IPS-18c (cell line): ENCODE measurements around the gene BRCA2.

ENCODE experiments used
- H3K4me3 ChIP-seq: 2 replicates; pipeline ENCODE4 v1.7.0; 2013; ENCODE audit warnings: low read depth, mild to moderate bottlenecking, low read length, moderate library complexity; ENCODE audit not compliant: insufficient read depth
- H3K9me3 ChIP-seq: one replicate; pipeline ENCODE4 v1.6.1; 2013; ENCODE audit warnings: mild to moderate bottlenecking, low read length, moderate library complexity; ENCODE audit not compliant: control insufficient read depth, insufficient read depth

BRCA2 gene

GRCh38 chr13:32315238-32316027 lies at the start of gene BRCA2, which contains the start of gene ZAR1L:
Gene BRCA2 (plus strand): TSS chr13:32315508. CDS start chr13:32316461, 953 bp downstream.
Gene ZAR1L (minus strand): TSS chr13:32315363. CDS start chr13:32311925, 3,438 bp downstream.
- H3K9me3 ChIP-seq, result peaks cover 2% of the 10 kb centered on the region
- H3K4me3 ChIP-seq, result peak within 1 kb of the TSS; percentile 65

GRCh38 chr13:32265726-32266125 lies 49.6 kb upstream of the BRCA2 start:
- no peaks in the 10 kb centered on the region for H3K9me3 ChIP-seq
- no peak overlapping the region for H3K4me3 ChIP-seq

- H3K9me3 ChIP-seq, result no peaks in the 10 kb centered on the region
- no peak overlapping the region for H3K4me3 ChIP-seq
Measured at GRCh38 chr13:32266130-32266529, 49.2 kb upstream of the BRCA2 start.

- H3K4me3 ChIP-seq, result no peak overlapping the region
- H3K9me3 ChIP-seq, result no peaks in the 10 kb centered on the region
Measured at GRCh38 chr13:32267836-32268439, 47.4 kb upstream of the BRCA2 start.

- no peaks in the 10 kb centered on the region for H3K9me3 ChIP-seq
- no peak overlapping the region for H3K4me3 ChIP-seq
Measured at GRCh38 chr13:32272021-32272683, 43.2 kb upstream of the BRCA2 start.

GRCh38 chr13:32277839-32278238 lies 37.5 kb upstream of the BRCA2 start:
- no peaks in the 10 kb centered on the region for H3K9me3 ChIP-seq

GRCh38 chr13:32278426-32278825 lies 36.9 kb upstream of the BRCA2 start:
- Histone ChIP-seq H3K9me3 (no peaks in the 10 kb centered on the region), H3K4me3 (no peak overlapping the region)

More at GRCh38 chr13:32277839-32278238, 37.5 kb upstream of the BRCA2 start:
- H3K4me3 ChIP-seq, result no peak overlapping the region

- Histone ChIP-seq H3K4me3 (no peak overlapping the region), H3K9me3 (no peaks in the 10 kb centered on the region)
Measured at GRCh38 chr13:32281096-32281495, 34.2 kb upstream of the BRCA2 start.

GRCh38 chr13:32282096-32282711 lies 33.1 kb upstream of the BRCA2 start:
- H3K4me3 ChIP-seq, result no peak overlapping the region
- H3K9me3 ChIP-seq, result no peaks in the 10 kb centered on the region

GRCh38 chr13:32284927-32285632 lies 30.2 kb upstream of the BRCA2 start:
- Histone ChIP-seq H3K4me3 (no peak overlapping the region), H3K9me3 (no peaks in the 10 kb centered on the region)

GRCh38 chr13:32285633-32285965 lies 29.7 kb upstream of the BRCA2 start:
- Histone ChIP-seq H3K9me3 (no peaks in the 10 kb centered on the region), H3K4me3 (no peak overlapping the region)

- no peaks in the 10 kb centered on the region for H3K9me3 ChIP-seq
- no peak overlapping the region for H3K4me3 ChIP-seq
Measured at GRCh38 chr13:32297206-32297605, 18.1 kb upstream of the BRCA2 start.

- Histone ChIP-seq H3K9me3 (no peaks in the 10 kb centered on the region), H3K4me3 (no peak overlapping the region)
Measured at GRCh38 chr13:32298695-32299094, 16.6 kb upstream of the BRCA2 start.

GRCh38 chr13:32299893-32300292 lies 15.4 kb upstream of the BRCA2 start:
- Histone ChIP-seq H3K9me3 (no peaks in the 10 kb centered on the region), H3K4me3 (no peak overlapping the region)

- no peak overlapping the region for H3K4me3 ChIP-seq
- no peaks in the 10 kb centered on the region for H3K9me3 ChIP-seq
Measured at GRCh38 chr13:32300406-32300805, 14.9 kb upstream of the BRCA2 start.

- H3K9me3 ChIP-seq, result no peaks in the 10 kb centered on the region
- H3K4me3 ChIP-seq, result no peak overlapping the region
Measured at GRCh38 chr13:32300920-32301319, 14.4 kb upstream of the BRCA2 start.

- H3K9me3 ChIP-seq, result no peaks in the 10 kb centered on the region
- H3K4me3 ChIP-seq, result no peak overlapping the region
Measured at GRCh38 chr13:32302461-32302860, 12.8 kb upstream of the BRCA2 start.
